Measurements from ENCODE around the gene AGBL1. TPM values are rescaled to one million over a fixed set of nuclear protein-coding genes. Genes with fewer than 3 reads are reported as not detected.

AGBL1 gene
- total RNA-seq, 2 donors from 2014 or later, result not detected

GRCh38 chr15:86573476-86573875 lies 493.8 kb downstream of the AGBL1 start:
- Histone ChIP-seq H3K9me3 (no peaks in the 10 kb centered on the region), H3K36me3 (replicated peaks in 1 of 2; ENCODE audit: insufficient read depth in 1 of 2, low read depth in 2 of 2) (no peaks in the 10 kb centered on the region), H3K27ac (no peak overlapping the region), H3K4me1 (no peaks in the 10 kb centered on the region), H3K27me3 (peaks cover 0 to 4% of the 10 kb centered on the region in 2 donors), H3K4me3 (no peak overlapping the region)
- DNase-seq (no peak), ATAC-seq (no peak)
- intact Hi-C loops (cut with DNase I), result no loop called here
- TF ChIP-seq, protein P1, sequence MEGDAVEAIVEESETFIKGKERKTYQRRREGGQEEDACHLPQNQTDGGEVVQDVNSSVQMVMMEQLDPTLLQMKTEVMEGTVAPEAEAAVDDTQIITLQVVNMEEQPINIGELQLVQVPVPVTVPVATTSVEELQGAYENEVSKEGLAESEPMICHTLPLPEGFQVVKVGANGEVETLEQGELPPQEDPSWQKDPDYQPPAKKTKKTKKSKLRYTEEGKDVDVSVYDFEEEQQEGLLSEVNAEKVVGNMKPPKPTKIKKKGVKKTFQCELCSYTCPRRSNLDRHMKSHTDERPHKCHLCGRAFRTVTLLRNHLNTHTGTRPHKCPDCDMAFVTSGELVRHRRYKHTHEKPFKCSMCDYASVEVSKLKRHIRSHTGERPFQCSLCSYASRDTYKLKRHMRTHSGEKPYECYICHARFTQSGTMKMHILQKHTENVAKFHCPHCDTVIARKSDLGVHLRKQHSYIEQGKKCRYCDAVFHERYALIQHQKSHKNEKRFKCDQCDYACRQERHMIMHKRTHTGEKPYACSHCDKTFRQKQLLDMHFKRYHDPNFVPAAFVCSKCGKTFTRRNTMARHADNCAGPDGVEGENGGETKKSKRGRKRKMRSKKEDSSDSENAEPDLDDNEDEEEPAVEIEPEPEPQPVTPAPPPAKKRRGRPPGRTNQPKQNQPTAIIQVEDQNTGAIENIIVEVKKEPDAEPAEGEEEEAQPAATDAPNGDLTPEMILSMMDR (IDR thresholded peaks at IDR 0.05), result no peak
- TF ChIP-seq POLR2A (IDR thresholded peaks at IDR 0.05), result no peak
- WGBS, 2 donors, result 53 to 55% methylated on average over 3 of the region's 3 CpGs

GRCh38 chr15:86588413-86588812 lies 508.7 kb downstream of the AGBL1 start:
- no peak for DNase-seq
- H3K27ac ChIP-seq, result no peak overlapping the region
- intact Hi-C loops (cut with DNase I), result no loop called here
- H3K27me3 ChIP-seq, result no peaks in the 10 kb centered on the region
- TF ChIP-seq, protein P1 (IDR thresholded peaks at IDR 0.05), result no peak
- no peaks in the 10 kb centered on the region for H3K4me1 ChIP-seq
- H3K4me3 ChIP-seq, result no peak overlapping the region
- no peaks in the 10 kb centered on the region for H3K9me3 ChIP-seq
- ATAC-seq, result no peak
- no peaks in the 10 kb centered on the region for H3K36me3 ChIP-seq (replicated peaks in 1 of 2; ENCODE audit: insufficient read depth in 1 of 2, low read depth in 2 of 2)
- WGBS, 2 donors, result 18 to 21% methylated on average over 2 of the region's 2 CpGs

- Histone ChIP-seq H3K9me3 (no peaks in the 10 kb centered on the region), H3K36me3 (replicated peaks in 1 of 2; ENCODE audit: insufficient read depth in 1 of 2, low read depth in 2 of 2) (no peaks in the 10 kb centered on the region), H3K27me3 (no peaks in the 10 kb centered on the region), H3K4me3 (no peak overlapping the region), H3K27ac (no peak overlapping the region), H3K4me1 (no peaks in the 10 kb centered on the region)
- DNase-seq, result no peak
- ATAC-seq, result no peak
- WGBS, 2 donors, result 67 to 82% methylated on average over 1 of the region's 1 CpG
- TF ChIP-seq, protein P1 (IDR thresholded peaks at IDR 0.05), result no peak
- TF ChIP-seq POLR2A (IDR thresholded peaks at IDR 0.05), result no peak
- intact Hi-C loops (cut with DNase I), result no loop called here
Observed at GRCh38 chr15:86590461-86590860, 510.8 kb downstream of the AGBL1 start.

- Histone ChIP-seq H3K27me3 (no peaks in the 10 kb centered on the region), H3K4me3 (no peak overlapping the region), H3K27ac (no peak overlapping the region), H3K4me1 (no peaks in the 10 kb centered on the region), H3K9me3 (no peaks in the 10 kb centered on the region), H3K36me3 (replicated peaks in 1 of 2; ENCODE audit: insufficient read depth in 1 of 2, low read depth in 2 of 2) (no peaks in the 10 kb centered on the region)
- TF ChIP-seq, protein P1 (IDR thresholded peaks at IDR 0.05), result no peak
- TF ChIP-seq POLR2A (IDR thresholded peaks at IDR 0.05), result no peak
- no peak for DNase-seq
- intact Hi-C loops (cut with DNase I), result no loop called here
- ATAC-seq, result no peak
- WGBS, 2 donors, result 50 to 77% methylated on average over 1 of the region's 1 CpG
Observed at GRCh38 chr15:86591158-86591557, 511.5 kb downstream of the AGBL1 start.

GRCh38 chr15:86591994-86592735 lies 512.5 kb downstream of the AGBL1 start:
- Histone ChIP-seq H3K27me3 (no peaks in the 10 kb centered on the region), H3K36me3 (replicated peaks in 1 of 2; ENCODE audit: insufficient read depth in 1 of 2, low read depth in 2 of 2) (no peaks in the 10 kb centered on the region), H3K27ac (no peak overlapping the region), H3K9me3 (no peaks in the 10 kb centered on the region), H3K4me3 (no peak overlapping the region), H3K4me1 (no peaks in the 10 kb centered on the region)
- 47 to 51% methylated on average over 9 of the region's 9 CpGs for WGBS, 2 donors
- intact Hi-C loops (cut with DNase I), result no loop called here
- no peak for TF ChIP-seq POLR2A (IDR thresholded peaks at IDR 0.05)
- TF ChIP-seq, protein P1 (IDR thresholded peaks at IDR 0.05), result no peak
- DNase-seq (peak in 2 of 4 donors; percentile 8 to 22), ATAC-seq (no peak)
